CD4-positive, alpha-beta T cell treated with Interleukin-17A for 4 hours (primary cell): ENCODE measurements around the gene TMEM234.

Experiments used
- DNase-seq: peaks from one replicate; pipeline ENCODE4 v3.0.0-alpha.2; 2020; ENCODE audit warnings: mixed read lengths

Gene TMEM234

DNA sequence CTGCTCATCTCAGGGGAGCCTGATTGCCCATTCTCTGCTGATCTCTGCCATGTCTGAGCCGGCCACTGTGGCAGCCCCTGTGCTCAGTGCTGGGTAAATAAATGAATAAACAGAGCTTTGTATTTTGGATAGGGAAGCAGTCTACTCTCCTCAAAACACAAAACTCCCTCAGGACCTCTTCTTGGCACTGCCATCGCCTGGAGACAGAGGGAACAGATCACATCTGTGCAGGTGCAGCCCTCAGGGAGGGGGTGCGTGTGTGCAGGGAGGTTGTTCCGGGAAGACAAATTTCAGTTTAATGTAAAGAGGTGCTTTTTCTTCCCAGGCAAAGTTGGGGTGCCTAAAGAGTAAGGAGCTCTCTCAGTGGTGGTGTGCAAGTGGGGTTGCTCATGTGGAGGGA is 17.2 kb upstream of the TMEM234 start:
- no peak for DNase-seq

DNA sequence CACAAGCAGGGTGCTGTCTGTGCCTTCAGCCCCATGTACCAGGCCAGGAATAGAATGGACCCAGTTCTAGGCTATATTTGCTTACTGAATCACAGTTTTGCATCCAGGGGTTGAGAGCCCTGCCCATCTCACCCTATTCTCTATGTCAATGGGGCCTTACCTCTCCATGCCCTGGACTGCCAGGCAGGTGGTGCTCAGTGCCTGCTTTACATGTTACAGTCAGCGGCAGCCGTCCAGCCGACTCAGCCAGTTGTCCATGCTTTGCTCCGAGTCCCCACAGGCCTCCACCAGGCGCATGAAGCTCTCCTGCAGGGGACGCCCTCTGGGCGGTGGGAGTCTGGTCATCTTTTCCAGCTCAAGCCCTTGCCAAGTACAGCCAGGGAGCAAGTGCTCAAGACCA is 12.6 kb upstream of the TMEM234 start:
- DNase-seq = no peak

DNA sequence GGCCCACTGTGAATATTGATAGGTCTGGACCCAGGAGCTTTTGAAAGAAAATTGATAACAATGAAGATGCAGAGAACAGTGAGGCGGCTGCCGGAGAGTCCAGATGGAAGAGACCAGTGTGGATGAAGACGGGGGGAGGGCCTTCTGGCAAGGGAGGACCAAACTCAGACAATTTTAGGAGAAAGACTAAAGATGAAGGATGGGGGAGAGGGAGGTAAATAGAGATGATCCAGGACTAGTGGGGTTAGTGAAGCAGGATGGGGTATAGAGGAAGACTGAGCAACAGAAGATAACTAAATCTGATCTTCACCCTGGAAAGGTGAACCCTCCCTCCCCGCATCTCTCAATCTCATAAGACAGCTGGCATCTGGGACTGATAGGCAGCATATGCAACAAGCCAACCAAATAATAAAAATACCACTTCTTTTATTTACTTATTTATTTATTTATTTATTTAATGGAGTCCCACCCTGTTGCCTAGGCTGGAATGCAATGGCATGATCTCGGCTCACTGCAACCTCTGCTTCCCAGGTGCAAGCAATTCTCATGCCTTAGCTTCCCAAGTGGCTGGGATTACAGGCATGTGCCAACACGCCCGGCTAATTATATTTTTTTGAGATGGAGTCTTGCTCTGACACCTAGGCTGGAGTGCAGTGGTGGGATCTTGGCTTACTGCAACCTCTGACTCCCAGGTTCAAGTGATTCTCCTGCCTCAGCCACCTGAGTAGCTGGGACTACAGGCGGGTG is 10.6 kb upstream of the TMEM234 start:
- no peak for DNase-seq

DNA sequence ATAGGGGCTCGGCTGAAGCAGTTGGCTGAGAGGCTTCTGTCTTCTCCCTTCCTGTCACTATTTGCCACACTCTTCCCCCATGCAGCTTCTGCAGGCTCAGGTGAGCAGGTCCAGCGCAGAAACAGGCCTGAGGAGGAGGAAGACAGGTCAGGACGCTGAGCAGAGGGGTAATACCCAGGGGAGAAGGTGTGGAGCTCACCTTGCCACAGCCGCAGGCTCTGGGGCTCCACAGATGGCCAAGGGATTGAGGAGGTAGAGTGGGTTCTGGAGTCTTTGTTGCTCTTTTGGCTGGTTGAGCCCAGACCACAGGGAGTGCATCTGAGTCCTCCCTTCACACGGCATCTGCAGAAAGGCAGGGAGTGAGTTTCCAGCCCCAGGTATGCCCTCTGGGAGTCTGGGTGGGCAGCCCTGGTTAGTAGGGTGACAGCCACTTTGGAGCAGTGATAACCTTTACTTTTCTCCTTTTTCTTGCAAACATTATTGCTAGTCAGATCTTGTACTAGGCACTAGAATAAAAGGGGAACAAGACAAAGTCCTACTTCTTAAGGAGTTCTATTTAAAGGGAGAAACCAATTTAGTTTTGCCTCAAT is 9.8 kb upstream of the TMEM234 start:
- no peak for DNase-seq

DNA sequence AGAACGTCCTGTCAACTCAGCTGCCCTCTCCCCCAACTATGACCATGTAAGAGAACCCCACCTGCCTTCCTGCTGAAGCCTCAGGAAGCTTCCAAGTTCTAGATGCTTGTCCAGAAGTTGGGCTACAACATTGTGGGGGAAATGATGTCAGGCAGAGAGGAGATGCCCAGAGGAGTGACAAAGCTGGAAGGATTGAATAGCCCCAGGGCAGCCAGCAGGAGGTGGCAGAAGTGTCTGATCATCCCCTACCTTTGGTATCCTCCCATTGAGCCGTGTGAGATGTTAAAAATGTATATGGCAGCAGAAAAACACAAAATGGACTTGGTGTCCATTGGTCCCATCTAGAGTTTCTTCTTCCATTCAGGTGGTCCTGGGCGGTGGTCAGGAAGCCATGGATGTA is 6.6 kb upstream of the TMEM234 start:
- no peak for DNase-seq

DNA sequence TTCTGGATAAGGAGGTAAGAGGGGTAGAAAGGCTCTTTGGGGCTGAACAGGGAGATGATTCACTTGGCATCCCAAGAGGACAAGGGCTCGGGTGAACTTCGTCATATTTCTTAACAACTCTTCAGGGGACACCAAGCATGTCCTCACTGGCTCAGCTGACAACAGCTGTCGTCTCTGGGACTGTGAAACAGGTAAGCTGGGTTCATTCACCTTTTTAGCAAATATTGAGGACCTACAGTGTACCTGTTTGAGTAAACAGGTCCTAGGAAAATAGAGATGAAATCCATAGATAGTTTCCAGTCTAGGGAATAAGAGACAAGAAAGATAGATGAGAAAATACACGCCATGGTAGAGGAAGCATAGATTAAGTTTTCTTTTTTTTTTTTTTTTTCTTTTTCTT is 2.1 kb upstream of the TMEM234 start:
- no peak for DNase-seq

DNA sequence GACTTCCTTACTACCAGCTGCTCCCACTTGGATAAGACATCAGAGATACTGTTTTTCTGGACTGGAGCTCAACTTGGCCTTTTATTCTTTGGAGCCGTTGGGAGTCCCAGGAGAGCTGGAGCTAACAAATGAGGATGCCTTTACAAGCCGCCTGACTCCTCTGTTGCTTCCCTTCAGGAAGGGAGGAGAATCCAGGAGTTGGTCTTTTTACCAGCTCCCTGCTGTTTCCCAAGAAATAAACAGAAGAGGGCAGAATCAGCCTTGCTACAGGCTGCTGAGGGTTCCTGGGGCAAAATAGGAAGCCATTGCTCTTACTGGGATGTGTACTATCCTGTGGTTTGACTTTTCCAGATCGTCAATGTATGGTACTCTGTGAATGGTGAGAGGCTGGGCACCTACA is 1.5 kb upstream of the TMEM234 start:
- DNase-seq = no peak

DNA sequence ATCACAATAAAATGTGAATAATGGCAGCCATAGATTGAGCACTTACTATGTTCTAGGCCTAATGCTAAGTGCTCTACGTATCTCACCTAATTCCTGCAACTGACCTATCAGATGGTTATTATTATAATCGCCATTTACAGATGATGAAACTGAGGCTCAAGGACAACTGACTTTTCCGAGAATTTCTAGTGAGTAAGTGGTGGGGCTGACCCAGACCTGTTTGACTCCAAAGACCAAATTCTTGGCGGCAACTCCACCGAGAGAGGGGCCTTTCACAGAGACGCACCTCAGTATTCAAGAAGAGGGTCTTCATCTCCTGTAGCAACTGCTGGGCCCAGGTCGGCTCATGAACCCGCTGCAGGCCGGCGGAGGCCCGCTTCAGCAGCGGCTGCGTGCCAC is 573 bp downstream of the TMEM234 start:
- no peak for DNase-seq

DNA sequence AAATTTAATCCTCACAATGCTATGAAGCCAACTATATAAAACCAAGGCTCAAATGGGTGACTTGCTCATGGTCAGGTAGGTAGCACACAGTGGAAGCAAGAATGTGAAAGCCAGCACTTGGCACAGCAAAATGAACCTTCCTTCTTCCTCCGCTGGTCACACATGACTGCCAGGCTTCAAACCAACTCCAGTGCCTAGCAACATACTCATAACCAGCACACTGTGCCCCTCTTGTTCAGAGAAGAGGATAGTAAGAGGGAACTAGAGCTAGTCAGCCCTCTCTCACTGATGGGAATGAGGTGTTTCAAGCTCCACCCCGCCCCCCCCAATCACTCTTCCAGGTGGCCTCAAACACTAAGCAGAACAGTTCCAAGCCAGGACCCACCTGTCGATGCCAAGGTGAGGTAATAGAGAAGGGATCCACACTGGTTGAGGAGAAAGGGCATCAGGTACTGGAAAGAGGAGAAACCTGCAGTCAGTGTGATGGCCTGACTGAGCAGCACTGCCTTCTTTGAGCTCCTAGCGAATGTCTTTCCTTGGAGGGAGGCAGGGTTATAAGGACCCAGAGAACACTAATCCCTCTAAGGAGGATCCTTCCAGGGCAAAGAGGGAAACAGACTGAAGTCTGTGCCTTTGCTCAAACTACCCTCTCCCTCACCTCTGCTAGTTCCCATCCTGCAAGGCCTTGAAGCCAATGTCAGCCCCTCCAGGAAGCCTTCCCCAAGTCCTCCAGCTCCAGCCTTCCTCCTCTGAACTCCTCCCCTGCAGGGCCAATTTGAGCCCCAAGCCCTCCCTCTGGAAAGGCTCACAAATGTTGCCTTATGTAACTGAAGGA is 1.2 kb downstream of the TMEM234 start:
- no peak for DNase-seq

DNA sequence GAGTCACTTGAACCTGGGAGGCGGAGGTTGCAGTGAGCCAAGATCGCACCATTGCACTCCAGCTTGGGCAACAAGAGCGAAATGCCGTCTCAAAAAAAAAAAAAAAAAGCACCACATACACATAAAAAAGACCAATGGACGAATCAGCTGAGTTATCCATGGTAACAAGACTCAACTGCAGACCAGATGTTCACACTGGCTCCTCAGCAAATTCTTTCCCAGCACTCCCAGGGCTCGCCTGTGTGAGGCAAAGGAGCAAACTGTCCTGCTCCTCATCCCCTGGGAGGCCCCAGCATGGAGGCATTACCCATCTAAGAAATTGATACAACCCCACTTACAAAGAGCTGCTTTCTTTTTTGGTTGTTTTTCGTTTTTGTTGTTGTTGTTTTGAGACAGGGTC is 3.1 kb downstream of the TMEM234 start:
- no peak for DNase-seq

DNA sequence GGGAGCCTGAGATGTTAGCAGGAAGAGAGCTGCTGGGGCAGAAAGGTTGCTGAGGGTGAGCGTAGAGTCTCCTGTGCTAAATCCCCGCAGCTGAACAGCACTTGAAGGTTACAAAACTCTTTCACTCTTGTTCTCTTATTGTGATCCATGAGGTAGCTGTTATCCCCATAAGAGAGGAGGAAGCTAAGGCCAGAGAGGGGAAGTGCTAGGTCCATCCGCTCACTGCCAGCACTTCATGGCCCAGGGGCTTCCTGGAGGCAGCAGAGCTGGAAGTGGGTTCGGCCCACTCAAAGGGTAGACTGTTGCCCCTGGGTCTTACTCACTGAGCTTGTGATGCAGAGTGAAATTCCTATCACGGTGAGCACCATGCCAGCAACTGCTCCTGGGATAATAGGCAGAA is 5.6 kb downstream of the TMEM234 start:
- DNase-seq = no peak

DNA sequence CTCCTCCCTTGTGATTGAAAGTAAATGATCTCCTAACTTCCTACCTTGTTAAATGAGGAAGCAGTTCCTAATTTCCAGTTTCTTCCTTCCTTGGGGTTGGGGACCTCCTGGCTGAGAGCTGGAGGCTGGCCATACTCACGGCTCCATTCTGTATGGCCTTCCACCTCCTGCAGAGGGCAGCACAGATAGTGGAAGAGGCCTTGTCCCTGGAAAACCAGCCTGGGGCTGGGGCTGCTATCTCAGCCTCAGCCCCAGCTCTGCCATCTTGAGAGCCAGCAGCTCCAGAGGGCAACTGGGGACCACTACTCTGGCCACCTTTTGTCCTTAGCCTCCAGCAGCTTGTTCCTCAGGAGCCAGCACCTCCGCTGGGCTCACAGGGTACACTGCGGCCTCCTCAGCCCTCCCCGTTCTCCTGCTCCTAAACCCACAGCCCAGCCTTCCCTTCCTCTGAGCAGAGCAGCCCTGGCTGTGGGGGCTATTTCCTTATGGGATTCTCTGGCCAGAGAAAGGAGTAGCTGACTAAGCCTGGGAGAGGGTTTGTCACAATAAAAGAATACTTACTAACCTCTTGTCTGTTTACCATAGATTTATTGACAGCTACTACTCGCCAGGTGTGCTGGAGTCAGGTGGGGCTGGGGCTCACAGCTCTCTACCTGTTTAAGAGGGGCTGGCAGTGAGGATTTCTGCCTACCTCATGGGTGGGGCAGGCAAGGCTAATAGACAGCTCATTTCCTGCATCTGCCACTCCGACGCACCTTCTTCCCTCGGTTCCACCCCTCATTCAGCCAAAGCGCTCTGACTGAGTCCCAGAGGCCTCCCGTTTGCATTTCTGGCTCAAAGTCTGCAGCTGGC is 6.3 kb downstream of the TMEM234 start:
- DNase-seq = peak; percentile 74

DNA sequence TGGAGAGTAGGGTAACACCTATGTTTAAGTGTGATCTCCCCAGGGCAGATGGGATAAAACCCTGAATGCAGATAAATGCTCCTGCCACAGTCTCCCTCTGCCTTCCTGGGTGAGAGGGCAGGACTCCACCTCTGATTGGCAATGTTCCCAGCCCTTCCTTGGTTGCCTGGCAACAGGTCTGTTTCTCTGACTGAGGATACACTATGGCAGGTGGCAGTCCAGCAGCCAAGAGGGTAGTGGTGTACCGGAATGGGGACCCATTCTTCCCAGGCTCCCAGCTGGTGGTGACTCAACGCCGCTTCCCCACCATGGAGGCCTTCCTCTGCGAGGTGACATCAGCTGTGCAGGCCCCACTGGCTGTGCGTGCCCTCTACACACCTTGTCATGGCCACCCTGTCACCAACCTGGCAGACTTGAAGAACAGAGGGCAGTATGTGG is 13.2 kb downstream of the TMEM234 start, which contains the start of gene DCDC2B:
Gene DCDC2B (plus strand): TSS at position 199 of the 438 bp plus-strand sequence. CDS start 5 bp downstream, at position 204.
- DNase-seq = peak; percentile 27

DNA sequence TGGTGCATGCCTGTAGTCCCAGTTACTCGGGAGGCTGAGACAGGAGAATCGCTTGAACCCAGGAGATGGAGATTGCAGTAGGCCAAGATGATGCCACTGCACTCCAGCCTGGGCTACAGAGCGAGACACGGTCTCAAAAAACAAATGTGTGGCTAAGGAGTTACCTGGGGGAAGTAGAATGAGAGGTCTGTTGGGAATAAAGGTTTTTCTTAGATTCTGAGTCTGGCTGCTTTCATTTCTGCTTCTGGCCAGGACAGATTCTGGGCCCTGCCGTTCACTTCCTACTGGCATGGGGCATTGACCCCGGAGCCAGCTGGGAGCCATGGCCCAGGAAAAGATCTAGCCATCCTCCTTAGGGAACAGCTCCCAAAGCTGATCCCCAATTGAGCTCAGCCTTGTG is 13.7 kb downstream of the TMEM234 start:
- DNase-seq = no peak

DNA sequence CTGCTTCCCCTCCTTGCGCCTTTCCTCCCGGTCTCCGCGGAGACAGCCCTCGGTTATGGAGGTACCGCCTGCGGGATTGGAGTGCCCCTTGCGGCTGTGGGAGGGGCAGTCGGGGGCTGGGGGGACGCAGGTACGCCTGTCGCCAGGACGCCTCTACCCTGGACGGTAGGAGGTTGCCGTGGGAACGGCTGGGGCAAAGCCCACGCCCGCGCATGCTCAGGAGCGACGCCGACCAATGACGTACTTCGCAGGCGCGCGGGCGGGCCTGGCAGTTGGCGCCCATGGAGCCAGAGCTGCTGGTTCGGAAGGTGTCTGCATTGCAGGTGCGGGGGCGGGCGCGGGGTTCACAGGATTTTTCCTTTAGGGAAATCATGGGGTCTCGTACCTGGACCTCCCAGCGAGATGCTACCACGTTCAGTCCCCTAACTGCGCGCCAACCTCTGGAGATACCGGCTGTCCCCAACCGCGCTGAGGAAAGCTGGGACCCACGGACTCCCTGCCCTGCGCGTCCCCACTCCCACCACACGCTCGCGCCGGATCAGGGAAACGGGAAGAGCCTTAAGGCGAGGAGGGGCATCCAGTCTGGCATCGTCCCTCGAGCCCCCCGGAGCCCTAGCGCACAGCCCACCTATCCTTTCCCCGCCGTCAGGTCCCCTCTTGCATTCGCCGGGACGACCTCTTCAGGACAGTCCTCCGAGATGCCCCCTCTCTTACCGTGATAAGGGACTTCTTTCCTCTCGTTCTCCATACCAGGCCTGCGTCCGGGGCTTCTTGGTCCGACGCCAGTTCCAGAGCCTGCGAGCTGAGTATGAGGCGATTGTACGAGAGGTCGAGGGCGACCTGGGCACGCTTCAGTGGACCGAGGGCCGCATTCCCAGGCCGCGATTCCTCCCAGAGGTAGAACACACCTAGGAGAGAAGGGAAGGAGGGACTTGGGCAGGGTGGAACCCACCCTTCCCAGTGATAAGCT is 16.5 kb downstream of the TMEM234 start, which contains the start of gene IQCC:
Gene IQCC (plus strand): TSS at position 271 of the 970 bp plus-strand sequence. CDS start 11 bp downstream, at position 282.
- peak; percentile 89 for DNase-seq

DNA sequence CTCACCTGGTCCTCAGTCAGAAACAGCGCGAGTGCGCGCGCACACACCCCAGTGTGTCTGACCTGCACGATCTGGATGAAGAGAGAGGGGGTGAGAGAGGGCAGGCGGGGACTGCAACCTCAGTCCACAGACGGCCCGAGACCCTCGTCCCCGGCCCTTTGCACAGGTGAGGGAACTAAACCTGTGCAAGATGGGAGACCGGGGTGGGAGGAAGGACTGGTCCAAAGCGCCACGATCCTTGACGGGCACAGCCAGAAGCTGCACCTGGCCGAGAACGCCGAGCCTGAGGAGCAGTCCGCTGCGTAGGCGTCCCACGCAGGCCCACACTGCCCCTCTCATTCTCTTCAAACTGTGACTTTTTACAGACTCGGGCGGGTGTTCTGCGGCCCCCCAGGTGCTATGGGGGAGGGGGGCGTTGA is 17.2 kb downstream of the TMEM234 start:
- no peak for DNase-seq

DNA sequence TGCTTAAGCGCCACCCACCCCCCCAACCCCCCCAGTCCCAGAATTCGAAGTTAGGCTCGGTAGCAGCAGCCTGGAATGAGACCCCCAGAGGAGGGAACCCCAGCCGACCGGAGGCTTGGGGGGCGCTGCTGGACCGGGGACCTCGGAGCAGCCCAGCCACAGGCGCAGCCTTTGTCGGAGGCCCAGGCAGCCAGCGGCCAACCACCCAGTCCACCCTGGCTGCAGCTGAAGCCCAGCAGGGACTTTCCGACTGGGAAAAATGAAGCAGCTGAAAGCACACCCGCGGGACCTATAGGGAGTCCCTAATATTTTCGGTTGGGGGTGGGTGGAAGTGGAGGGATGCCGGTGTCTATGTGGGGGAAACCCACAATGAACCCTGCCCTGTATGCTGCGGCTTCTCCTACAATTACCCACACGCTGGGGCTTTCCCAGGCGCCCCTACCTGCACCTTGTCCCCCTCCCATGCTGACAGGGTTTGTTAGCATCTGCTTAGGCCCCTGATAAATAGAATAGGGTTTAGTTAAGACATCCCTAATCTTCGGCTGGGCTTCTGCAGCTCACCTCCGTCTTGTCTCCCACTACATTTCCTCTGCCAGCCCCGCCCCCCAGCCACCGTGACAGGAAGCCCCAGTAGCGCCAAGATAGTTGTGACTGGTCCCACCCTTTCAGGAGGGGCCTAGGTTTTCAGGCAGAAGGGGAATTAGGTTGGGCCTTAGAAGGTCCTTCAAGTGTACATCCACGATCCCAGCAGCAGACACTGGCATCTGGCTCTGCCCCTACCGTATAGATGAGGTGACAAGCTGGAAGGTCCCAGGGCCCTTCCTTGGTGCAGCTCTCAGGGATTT is 20.9 kb downstream of the TMEM234 start:
- DNase-seq = peak; percentile 88

DNA sequence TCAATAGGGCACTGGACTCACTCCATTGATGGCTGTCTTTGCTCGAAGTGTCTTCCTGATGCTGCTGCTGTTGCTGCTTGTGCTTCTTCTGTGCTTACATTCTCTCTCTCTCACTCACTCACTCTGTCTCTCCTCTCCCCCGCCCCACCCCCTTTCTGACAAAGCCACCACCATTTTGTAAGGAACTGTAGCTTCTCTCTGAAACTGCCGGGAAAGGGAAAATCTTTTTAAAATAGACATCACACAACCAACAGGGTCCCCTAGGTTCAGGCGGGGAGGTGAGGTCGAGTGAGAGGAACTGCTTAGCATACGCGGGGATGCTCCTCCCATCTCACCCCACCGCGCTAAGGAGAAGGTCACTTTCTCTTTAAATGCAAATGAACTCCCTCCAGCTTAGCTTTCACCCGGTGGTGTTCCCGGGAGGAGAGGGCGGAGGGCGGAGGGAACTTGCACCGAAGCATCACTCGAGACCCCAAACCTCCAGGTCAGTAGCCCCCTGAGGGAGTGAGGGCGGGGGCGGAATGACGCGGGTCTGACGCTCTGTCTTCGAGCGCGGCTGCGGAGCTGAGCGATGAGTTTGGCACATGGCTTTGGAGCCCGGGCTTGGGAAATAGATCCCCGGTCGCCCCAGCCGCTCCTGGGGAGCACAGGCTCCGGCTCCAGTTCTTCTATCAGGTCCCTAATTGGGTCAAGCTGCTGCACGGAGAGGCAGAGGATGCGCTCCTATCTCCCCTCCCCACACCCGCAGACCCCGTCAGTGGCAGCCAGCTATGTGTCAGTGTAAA is 21.7 kb downstream of the TMEM234 start, which contains the start of gene CCDC28B:
Gene CCDC28B (plus strand): TSS at position 370 of the 785 bp plus-strand sequence. CDS start 1,341 bp downstream, outside the sequence.
- peak; percentile 62 for DNase-seq

DNA sequence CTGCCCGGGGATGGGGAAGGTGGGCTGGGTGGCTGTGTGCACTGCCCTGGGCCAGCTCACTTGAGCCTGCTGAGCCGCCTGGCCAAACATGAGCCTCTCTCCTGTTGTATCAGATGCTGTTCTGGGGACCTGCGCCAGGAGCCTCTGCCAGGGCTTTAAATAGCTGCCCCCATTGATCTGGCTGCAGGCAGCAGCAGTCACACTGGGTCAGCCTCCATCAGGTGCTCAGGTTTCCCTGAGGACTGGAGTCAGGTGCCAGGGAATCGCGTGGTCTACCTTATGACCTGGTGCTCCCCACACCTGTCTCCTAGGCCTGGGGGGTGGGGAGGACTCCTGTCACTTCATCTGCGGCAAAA is 22.5 kb downstream of the TMEM234 start:
- no peak for DNase-seq
